ENCODE measurements around the gene KCNA1.

- TF ChIP-seq CTCF (IDR thresholded peaks at IDR 0.05) (no peak), ZFX (IDR thresholded peaks at IDR 0.05; ENCODE audit: borderline replicate concordance) (no peak)
Measured at GRCh38 chr12:4891866-4892265, 17.8 kb upstream of the KCNA1 start.
